Measurements from ENCODE around the gene CNTLN.
"Not testable (repeated sequence)": the region's sequence is repeated elsewhere in the genome, so short reads cannot be mapped to it uniquely, and the experiment has no call there.

CNTLN gene

GRCh38 chr9:17401858-17402257, 267.0 kb downstream of the CNTLN start:
- DNase-seq (ENCODE audit: low read depth in 2 of 2), result no peak

- DNase-seq (ENCODE audit: low read depth in 2 of 2), result no peak
These were observed 267.5 kb downstream of the CNTLN start for GRCh38 chr9:17402309-17402708.

- no peak for DNase-seq (ENCODE audit: low read depth in 2 of 2)
These were observed 268.7 kb downstream of the CNTLN start for GRCh38 chr9:17403539-17403938.

- DNase-seq (ENCODE audit: low read depth in 2 of 2), result no peak
These were observed 280.1 kb downstream of the CNTLN start for GRCh38 chr9:17414986-17415385.

GRCh38 chr9:17422994-17423680, 288.3 kb downstream of the CNTLN start:
- DNase-seq (ENCODE audit: low read depth in 2 of 2), result no peak

GRCh38 chr9:17423681-17424011, 288.8 kb downstream of the CNTLN start:
- DNase-seq (ENCODE audit: low read depth in 2 of 2), result no peak

- no peak for DNase-seq (ENCODE audit: low read depth in 2 of 2)
These were observed 290.5 kb downstream of the CNTLN start for GRCh38 chr9:17425384-17425783.

GRCh38 chr9:17433526-17433925, 298.7 kb downstream of the CNTLN start:
- DNase-seq (ENCODE audit: low read depth in 2 of 2), result no peak

- no peak for DNase-seq (ENCODE audit: low read depth in 2 of 2)
These were observed 302.0 kb downstream of the CNTLN start for GRCh38 chr9:17436854-17437253.

GRCh38 chr9:17437813-17438212, 303.0 kb downstream of the CNTLN start:
- DNase-seq (ENCODE audit: low read depth in 2 of 2), result no peak

- not testable (repeated sequence) for DNase-seq (ENCODE audit: low read depth in 2 of 2)
These were observed 310.3 kb downstream of the CNTLN start for GRCh38 chr9:17445126-17445525.

GRCh38 chr9:17453751-17454150, 318.9 kb downstream of the CNTLN start:
- DNase-seq (ENCODE audit: low read depth in 2 of 2), result no peak

GRCh38 chr9:17462869-17463464, 328.1 kb downstream of the CNTLN start:
- no peak for DNase-seq (ENCODE audit: low read depth in 2 of 2)

GRCh38 chr9:17470036-17470813, 335.4 kb downstream of the CNTLN start:
- no peak for DNase-seq (ENCODE audit: low read depth in 2 of 2)

- DNase-seq (ENCODE audit: low read depth in 2 of 2), result no peak
These were observed 337.3 kb downstream of the CNTLN start for GRCh38 chr9:17472126-17472525.

GRCh38 chr9:17476401-17476800, 341.6 kb downstream of the CNTLN start:
- no peak for DNase-seq (ENCODE audit: low read depth in 2 of 2)

- DNase-seq (ENCODE audit: low read depth in 2 of 2), result no peak
These were observed 343.0 kb downstream of the CNTLN start for GRCh38 chr9:17477816-17478215.

- DNase-seq (ENCODE audit: low read depth in 2 of 2), result no peak
These were observed 346.1 kb downstream of the CNTLN start for GRCh38 chr9:17480966-17481365.

GRCh38 chr9:17481565-17481964, 346.7 kb downstream of the CNTLN start:
- DNase-seq (ENCODE audit: low read depth in 2 of 2), result no peak

GRCh38 chr9:17484906-17485305, 350.1 kb downstream of the CNTLN start:
- DNase-seq (ENCODE audit: low read depth in 2 of 2), result no peak

- DNase-seq (ENCODE audit: low read depth in 2 of 2), result no peak
These were observed 351.6 kb downstream of the CNTLN start for GRCh38 chr9:17486396-17486795.

GRCh38 chr9:17487467-17487866, 352.6 kb downstream of the CNTLN start:
- no peak for DNase-seq (ENCODE audit: low read depth in 2 of 2)

- DNase-seq (ENCODE audit: low read depth in 2 of 2), result no peak
These were observed 353.8 kb downstream of the CNTLN start for GRCh38 chr9:17488662-17489061.

Data from stimulated activated CD8-positive, alpha-beta memory T cell treated with anti-CD3 and anti-CD28 coated beads, Interleukin-7, amount 100 ng/mL, for 1 hour (primary cell).